GM23248 (cell line): ENCODE data around the gene RASGRP2. TPM values are rescaled to one million over a fixed set of nuclear protein-coding genes. Genes with fewer than 3 reads are reported as not detected.
A peak's percentile ranks its signal among the peaks of the same experiment; 100 is the strongest.

Experiments used
- DNase-seq: peaks from one replicate; pipeline ENCODE4 v3.0.0-alpha.2; 2015
- H2AFZ ChIP-seq: fragments of 200-600 bp; sonication (generic); 2 replicates; pipeline ENCODE4 v1.6.1; 2016; ENCODE audit warnings: antibody characterized with exemption
- H3F3A ChIP-seq: fragments of 200-600 bp; sonication (generic); 2 replicates; pipeline ENCODE4 v1.6.1; 2016; ENCODE audit warnings: mild to moderate bottlenecking, antibody characterized with exemption, mixed run types; ENCODE audit not compliant: insufficient read depth
- H3K27ac ChIP-seq: fragments of 200-600 bp; sonication (generic); 2 replicates; pipeline ENCODE4 v1.5.1; 2016; ENCODE audit warnings: mild to moderate bottlenecking
- H3K27me3 ChIP-seq: fragments of 200-600 bp; sonication (generic); replicated peaks from 2 replicates; pipeline ENCODE4 v1.6.1; 2016; ENCODE audit warnings: mild to moderate bottlenecking; ENCODE audit not compliant: insufficient read depth
- H3K36me3 ChIP-seq: fragments of 200-600 bp; sonication (generic); 2 replicates; pipeline ENCODE4 v1.6.1; 2016; ENCODE audit warnings: low read depth, mild to moderate bottlenecking
- H3K4me1 ChIP-seq: fragments of 200-600 bp; sonication (generic); 2 replicates; pipeline ENCODE4 v1.6.1; 2016; ENCODE audit warnings: mild to moderate bottlenecking; ENCODE audit not compliant: insufficient read depth
- H3K4me2 ChIP-seq: fragments of 200-600 bp; sonication (generic); one replicate; pipeline ENCODE4 v1.6.1; 2016; ENCODE audit warnings: mild to moderate bottlenecking; ENCODE audit not compliant: unreplicated experiment
- H3K4me3 ChIP-seq: fragments of 200-600 bp; sonication (generic); 2 replicates; pipeline ENCODE4 v1.5.1; 2016; ENCODE audit warnings: mild to moderate bottlenecking
- H3K79me2 ChIP-seq: fragments of 200-600 bp; sonication (generic); 2 replicates; pipeline ENCODE4 v1.6.1; 2016; ENCODE audit warnings: mild to moderate bottlenecking; ENCODE audit not compliant: insufficient read depth
- H3K9ac ChIP-seq: fragments of 200-600 bp; sonication (generic); 2 replicates; pipeline ENCODE4 v1.6.1; 2016; ENCODE audit warnings: mild to moderate bottlenecking
- H3K9me2 ChIP-seq: fragments of 200-600 bp; sonication (generic); 2 replicates; pipeline ENCODE4 v1.6.1; 2016; ENCODE audit warnings: mixed run types, mild to moderate bottlenecking, moderate library complexity; ENCODE audit not compliant: insufficient read depth
- H3K9me3 ChIP-seq: fragments of 200-600 bp; sonication (generic); one replicate; pipeline ENCODE4 v1.6.1; 2017; ENCODE audit warnings: low read depth
- H4K20me1 ChIP-seq: fragments of 200-600 bp; sonication (generic); 2 replicates; pipeline ENCODE4 v1.6.0; 2016; ENCODE audit not compliant: insufficient read depth
- EZH2 ChIP-seq: fragments of 200-600 bp; sonication (generic); IDR thresholded peaks from 2 replicates; pipeline ENCODE4 v1.6.1; 2018; ENCODE audit warnings: antibody characterized with exemption, mild to moderate bottlenecking; ENCODE audit not compliant: insufficient read depth, poor library complexity, severe bottlenecking
- EZH2phosphoT487 ChIP-seq: fragments of 200-600 bp; sonication (generic); IDR thresholded peaks from 2 replicates; pipeline ENCODE4 v1.6.1; 2018; ENCODE audit warnings: antibody characterized with exemption, moderate library complexity, mild to moderate bottlenecking, low read depth; ENCODE audit not compliant: insufficient read depth
- WGBS, 2 experiments: methylation state at CpG; one replicate each; pipeline ENCODE4 v1.1.6; 2015 to 2017; ENCODE audit warnings: low lambda C conversion rate in 2 of 2, low coverage in 1 of 2; ENCODE audit errors: missing lambda C conversion rate in 2 of 2; 5-methylcytosine and 5-hydroxymethylcytosine counted together
- in situ Hi-C: fragments of 300-500 bp; cut with MboI; formaldehyde crosslinking; loops from 2 replicates; pipeline ENCODE4 v1.15.0; 2020
- polyA plus RNA-seq: library from polyadenylated mRNA; unstranded; fragments of >200 nt; fragmentation: Nextera tagmentation; extraction: Ambion mirVana; gene quantifications from 2 replicates; pipeline ENCODE4 v1.2.1, GENCODE V29; 2016
- total RNA-seq: library from RNA; depleted of rRNA; stranded (reverse); fragments of >200 nt; shearing (Covaris generic); gene quantifications from 2 replicates; pipeline ENCODE4 v1.2.3, GENCODE V29; 2014

RASGRP2 gene
- total and polyA plus RNA-seq, 2 experiments from 2014 or later: 0.68 TPM; not detected in 1

- 79 to 85% methylated on average over 8 of the region's 8 CpGs for WGBS, 2 experiments
Measured at GRCh38 chr11:64764753-64765152, 20.8 kb upstream of the RASGRP2 start.

GRCh38 chr11:64764040-64764611, 20.2 kb upstream of the RASGRP2 start:
- Histone ChIP-seq H4K20me1 (no peaks in the 10 kb centered on the region), H3K36me3 (peaks cover 47% of the 10 kb centered on the region), H3K27me3 (no peaks in the 10 kb centered on the region), H3K9me3 (no peaks in the 10 kb centered on the region), H3K9ac (no peak overlapping the region), H3K4me2 (no peak overlapping the region), H3K4me3 (no peak overlapping the region), H3K4me1 (peaks cover 10% of the 10 kb centered on the region; the same call in 1 of the 2 replicates), H3F3A (peaks cover 56% of the 10 kb centered on the region), H3K9me2 (no peaks in the 10 kb centered on the region), H2AFZ (no peak overlapping the region), H3K27ac (no peak overlapping the region), H3K79me2 (peaks cover 24% of the 10 kb centered on the region)
- TF ChIP-seq EZH2 (no peak), EZH2phosphoT487 (no peak)
- in situ Hi-C loops: no loop called here
- no peak for DNase-seq
- WGBS, 2 experiments: 86% methylated on average over 11 of the region's 11 CpGs

More at GRCh38 chr11:64764753-64765152, 20.8 kb upstream of the RASGRP2 start:
- H3K4me2 ChIP-seq: no peak overlapping the region
- H3K9me2 ChIP-seq: no peaks in the 10 kb centered on the region
- H2AFZ ChIP-seq: no peak overlapping the region
- H4K20me1 ChIP-seq: no peaks in the 10 kb centered on the region
- DNase-seq: no peak
- peaks cover 30% of the 10 kb centered on the region for H3K79me2 ChIP-seq
- no peak overlapping the region for H3K4me3 ChIP-seq
- no peak overlapping the region for H3K9ac ChIP-seq
- no peaks in the 10 kb centered on the region for H3K27me3 ChIP-seq
- H3F3A ChIP-seq: peaks cover 62% of the 10 kb centered on the region
- in situ Hi-C loops: no loop called here
- peaks cover 53% of the 10 kb centered on the region for H3K36me3 ChIP-seq
- peaks cover 10% of the 10 kb centered on the region; the same call in 1 of the 2 replicates for H3K4me1 ChIP-seq
- no peak overlapping the region for H3K27ac ChIP-seq
- H3K9me3 ChIP-seq: no peaks in the 10 kb centered on the region
- TF ChIP-seq EZH2 (no peak), EZH2phosphoT487 (no peak)

GRCh38 chr11:64763526-64764039, 19.6 kb upstream of the RASGRP2 start:
- no peaks in the 10 kb centered on the region for H3K9me3 ChIP-seq
- H3K36me3 ChIP-seq: peaks cover 41% of the 10 kb centered on the region
- H3K9ac ChIP-seq: no peak overlapping the region
- in situ Hi-C loops: no loop called here
- no peaks in the 10 kb centered on the region for H4K20me1 ChIP-seq
- TF ChIP-seq EZH2: no peak
- TF ChIP-seq EZH2phosphoT487: no peak
- H3K27ac ChIP-seq: no peak overlapping the region
- H3K9me2 ChIP-seq: no peaks in the 10 kb centered on the region
- no peak for DNase-seq
- H3K4me3 ChIP-seq: no peak overlapping the region
- H3K27me3 ChIP-seq: no peaks in the 10 kb centered on the region
- H3K79me2 ChIP-seq: peaks cover 19% of the 10 kb centered on the region
- WGBS, 2 experiments: 74 to 87% methylated on average over 6 of the region's 6 CpGs
- no peak overlapping the region for H3K4me2 ChIP-seq
- H2AFZ ChIP-seq: no peak overlapping the region
- H3F3A ChIP-seq: peaks cover 51% of the 10 kb centered on the region
- peaks cover 10% of the 10 kb centered on the region; the same call in 1 of the 2 replicates for H3K4me1 ChIP-seq

GRCh38 chr11:64762674-64763525, 19.0 kb upstream of the RASGRP2 start:
- no peak overlapping the region for H3K4me3 ChIP-seq
- no peak overlapping the region for H3K4me2 ChIP-seq
- no peak overlapping the region for H3K9ac ChIP-seq
- peaks cover 10% of the 10 kb centered on the region; the same call in 1 of the 2 replicates for H3K4me1 ChIP-seq
- no peak for TF ChIP-seq EZH2
- no peak for TF ChIP-seq EZH2phosphoT487
- H3K27me3 ChIP-seq: no peaks in the 10 kb centered on the region
- WGBS, 2 experiments: 59 to 63% methylated on average over 13 of the region's 13 CpGs
- peaks cover 44% of the 10 kb centered on the region for H3F3A ChIP-seq
- no peaks in the 10 kb centered on the region for H3K9me3 ChIP-seq
- H3K36me3 ChIP-seq: peaks cover 34% of the 10 kb centered on the region
- in situ Hi-C loops: no loop called here
- no peaks in the 10 kb centered on the region for H4K20me1 ChIP-seq
- no peak overlapping the region for H2AFZ ChIP-seq
- H3K79me2 ChIP-seq: peaks cover 16% of the 10 kb centered on the region
- H3K9me2 ChIP-seq: no peaks in the 10 kb centered on the region
- no peak overlapping the region for H3K27ac ChIP-seq
- peak; percentile 58 for DNase-seq
